Right lobe of liver (tissue), 6 donors: ENCODE measurements around the gene PLXNA4. TPM values are rescaled to one million over a fixed set of nuclear protein-coding genes. Genes with fewer than 3 reads are reported as not detected.

Source experiments
- ATAC-seq, 4 donors: fragments of 200-7000 bp; cut with Tn5 transposase; one replicate each; pipeline ENCODE4 v1.9.1; 2020; ENCODE audit warnings: mild to moderate bottlenecking in 4 of 4, moderate library complexity in 4 of 4
- DNase-seq, 3 donors: peaks; one replicate each; pipeline ENCODE4 v3.0.0-alpha.2; 2020
- H3K27ac ChIP-seq, 3 donors: fragments of 200-600 bp; one replicate each; pipeline ENCODE4 v1.8.0; 2022
- H3K27me3 ChIP-seq, 2 donors: fragments of 200-600 bp; one replicate each; pipeline ENCODE4 v1.8.0; 2022
- H3K36me3 ChIP-seq, 4 donors: fragments of 200-600 bp; sonication (generic) in 1 of 4; one replicate each; pipeline versions ENCODE4 v1.5.1 to v1.8.0; 2017 to 2022; ENCODE audit warnings: control low read depth in 1 of 4
- H3K4me1 ChIP-seq, 4 donors: fragments of 200-600 bp; sonication (generic) in 1 of 4; one replicate each; pipeline versions ENCODE4 v1.5.1 to v1.8.0; 2017 to 2022; ENCODE audit warnings: control low read depth in 1 of 4
- H3K4me3 ChIP-seq, 3 donors: fragments of 200-600 bp; one replicate each; pipeline ENCODE4 v1.8.0; 2022
- H3K9me3 ChIP-seq, 4 donors: fragments of 200-600 bp; sonication (generic) in 1 of 4; one replicate each; pipeline versions ENCODE4 v1.5.1 to v1.8.0; 2017 to 2022; ENCODE audit warnings: control low read depth in 1 of 4
- CTCF ChIP-seq, 4 donors: fragments of 200-600 bp in 3 of 4; fragments of 450-650 bp in 1 of 4; IDR thresholded peaks; one replicate each; pipeline versions ENCODE4 v1.5.1 to v1.8.0; 2016 to 2022; ENCODE audit warnings: antibody characterized with exemption in 4 of 4, mild to moderate bottlenecking in 2 of 4
- POLR2A ChIP-seq: fragments of 450-650 bp; IDR thresholded peaks from one replicate; pipeline ENCODE4 v1.6.1; 2017; ENCODE audit warnings: antibody characterized with exemption, mild to moderate bottlenecking
- WGBS: methylation state at CpG from one replicate; pipeline ENCODE4 v1.1.6; 2018; ENCODE audit warnings: low coverage, low lambda C conversion rate; ENCODE audit not compliant: insufficient coverage; ENCODE audit errors: missing lambda C conversion rate; 5-methylcytosine and 5-hydroxymethylcytosine counted together
- intact Hi-C, 2 donors: fragments of 100-400 bp; cut with DNase I; formaldehyde crosslinking; loops; one replicate each; pipeline versions ENCODE4 v1.11.2 to v1.14.1; 2022
- total RNA-seq, 6 experiments: library from RNA; depleted of rRNA in 2 of 6; stranded (reverse); fragments of >200 nt in 2 of 6; fragmentation: NEBNext Ultra II Directional in 3 of 6; extraction: Animal tissue kit (Norgen Biotek cat#: 25700) in 3 of 6; gene quantifications; one replicate each; pipeline versions ENCODE4 v1.1.0 to v1.2.4, GENCODE V29; 2016 to 2023
- donor health status: DM: no; HTN: yes; CAD: no.
- donor health status: DM: no; HTN: no; CAD: no.
- donor health status: DM: no; HTN: no; CAD: no.
- donor health status: DM: no; HTN: yes; CAD: no.
- donor health status: DM: no; HTN: yes; CAD: no.

Gene PLXNA4
- total RNA-seq, 6 experiments from 2014 or later: 0.17 to 0.90 (median 0.30) TPM

GRCh38 chr7:132254455-132254854, 321.8 kb downstream of the PLXNA4 start:
- DNase-seq (no peak), ATAC-seq (no peak)
- no peak overlapping the region for H3K27ac ChIP-seq
- no peak overlapping the region for H3K4me3 ChIP-seq
- no peaks in the 10 kb centered on the region for H3K36me3 ChIP-seq
- intact Hi-C loops: loop anchor here in 1 of 2 donors (10.0 kb wide), 1 partner anchor 310 kb away; no protein-coding TSS in a partner anchor
- H3K9me3 ChIP-seq: no peaks in the 10 kb centered on the region
- H3K4me1 ChIP-seq: peaks cover 0 to 5% (median 0%) of the 10 kb centered on the region in 4 donors
- WGBS: 76% methylated on average over 5 of the region's 12 CpGs
- H3K27me3 ChIP-seq: no peaks in the 10 kb centered on the region
- TF ChIP-seq CTCF (IDR thresholded peaks at IDR 0.05) (no peak), POLR2A (no peak)

- Histone ChIP-seq H3K27me3 (no peaks in the 10 kb centered on the region), H3K36me3 (no peaks in the 10 kb centered on the region), H3K4me1 (peaks cover 0 to 5% (median 0%) of the 10 kb centered on the region in 4 donors), H3K9me3 (no peaks in the 10 kb centered on the region), H3K27ac (no peak overlapping the region), H3K4me3 (no peak overlapping the region)
- no peak for DNase-seq
- no peak for TF ChIP-seq CTCF (IDR thresholded peaks at IDR 0.05)
- no peak for TF ChIP-seq POLR2A
- no peak for ATAC-seq
- 21% methylated on average over 2 of the region's 2 CpGs for WGBS
- intact Hi-C loops: loop anchor here in 1 of 2 donors (10.0 kb wide), 1 partner anchor 308 kb away; no protein-coding TSS in a partner anchor
These were observed 323.5 kb downstream of the PLXNA4 start for GRCh38 chr7:132252793-132253100.

GRCh38 chr7:132251327-132251659, 325.0 kb downstream of the PLXNA4 start:
- DNase-seq (no peak), ATAC-seq (peak; percentile 42 to 63 (median 49))
- no peak overlapping the region for H3K27ac ChIP-seq
- intact Hi-C loops: loop anchor here in 1 of 2 donors (10.0 kb wide), 1 partner anchor 306 kb away; no protein-coding TSS in a partner anchor
- no peak overlapping the region for H3K4me3 ChIP-seq
- no peaks in the 10 kb centered on the region for H3K9me3 ChIP-seq
- H3K27me3 ChIP-seq: no peaks in the 10 kb centered on the region
- H3K36me3 ChIP-seq: no peaks in the 10 kb centered on the region
- WGBS: 8% methylated on average over 2 of the region's 5 CpGs
- TF ChIP-seq CTCF (IDR thresholded peaks at IDR 0.05) (no peak), POLR2A (no peak)
- peaks cover 0 to 4% (median 0%) of the 10 kb centered on the region in 4 donors for H3K4me1 ChIP-seq

- H3K9me3 ChIP-seq: no peaks in the 10 kb centered on the region
- H3K36me3 ChIP-seq: no peaks in the 10 kb centered on the region
- WGBS: 36% methylated on average over 4 of the region's 4 CpGs
- H3K27me3 ChIP-seq: no peaks in the 10 kb centered on the region
- DNase-seq (no peak), ATAC-seq (no peak)
- H3K27ac ChIP-seq: no peak overlapping the region
- TF ChIP-seq POLR2A (no peak), CTCF (IDR thresholded peaks at IDR 0.05) (no peak)
- no peaks in the 10 kb centered on the region for H3K4me1 ChIP-seq
- intact Hi-C loops: loop anchor here in 1 of 2 donors (10.0 kb wide), 1 partner anchor 306 kb away; no protein-coding TSS in a partner anchor
- no peak overlapping the region for H3K4me3 ChIP-seq
These were observed 325.6 kb downstream of the PLXNA4 start for GRCh38 chr7:132250480-132251326.
